GM12878 (cell line): Measurements from ENCODE around the gene PYGB. TPM values are rescaled to one million over a fixed set of nuclear protein-coding genes. Genes with fewer than 3 reads are reported as not detected.

Experiments used
- ATAC-seq: fragments of 200-7000 bp; cut with Tn5 transposase; 3 replicates; pipeline ENCODE4 v1.9.1; 2020; ENCODE audit warnings: mild to moderate bottlenecking, moderate library complexity
- BruUV-seq: library from RNA; stranded (reverse); fragments of 400-500 nt; replicated peaks from 2 replicates; lab custom pipeline; 2021; lab: Mats Ljungman, UMichigan
- CTCF ChIA-PET: fragments of 300-600 bp; sonication (Branson Sonifier 250); formaldehyde crosslinking; extraction: SDS; loops from one replicate; lab custom pipeline; 2021; ENCODE audit warnings: inconsistent platforms; lab: Yijun Ruan, JAX
- POLR2A ChIA-PET: fragments of 350-600 bp; formaldehyde crosslinking; extraction: SDS; loops from one replicate; lab custom pipeline; 2021; ENCODE audit warnings: inconsistent platforms; lab: Charles Lee
- RAD21 ChIA-PET: fragments of 300-600 bp; sonication (Branson Sonifier 250); formaldehyde crosslinking; loops from one replicate; lab custom pipeline; 2023; ENCODE audit warnings: antibody characterized with exemption; ENCODE audit not compliant: unreplicated experiment; lab: Charles Lee
- SMC1A ChIA-PET: fragments of 300-600 bp; sonication (Branson Sonifier 250); formaldehyde crosslinking; loops from one replicate; lab custom pipeline; 2023; ENCODE audit not compliant: unreplicated experiment, uncharacterized antibody; lab: Charles Lee
- DNase-seq: peaks from one replicate; pipeline ENCODE4 v3.0.0-alpha.2; 2011; ENCODE audit warnings: low read depth, low spot score
- FAIRE-seq: peaks from 3 replicates; lab custom pipeline; 2011; peaks lifted over from hg19 to GRCh38; lab: Jason Lieb, UNC
- H2AFZ ChIP-seq: 2 replicates; pipeline ENCODE4 v1.6.0; 2011; ENCODE audit warnings: low read depth, low read length, control low read depth; ENCODE audit not compliant: control insufficient read depth
- H3K27ac ChIP-seq: 2 replicates; pipeline ENCODE4 v1.5.1; 2011; ENCODE audit warnings: control low read depth; ENCODE audit not compliant: control insufficient read depth, insufficient read depth
- H3K27me3 ChIP-seq, 2 experiments: replicated peaks in 1 of 2; 2 replicates each; pipeline versions ENCODE4 v1.6.0 to v1.6.1; 2011; ENCODE audit warnings: low read length in 1 of 2; ENCODE audit not compliant: control insufficient read depth in 2 of 2, insufficient read depth in 2 of 2
- H3K36me3 ChIP-seq, 2 experiments: 2 replicates each; pipeline ENCODE4 v1.5.1; 2011; ENCODE audit warnings: low read length in 1 of 2; ENCODE audit not compliant: control insufficient read depth in 2 of 2, insufficient read depth in 2 of 2
- H3K4me1 ChIP-seq: 2 replicates; pipeline ENCODE4 v1.6.1; 2011; ENCODE audit warnings: mild to moderate bottlenecking, low read length, moderate library complexity, mixed read lengths; ENCODE audit not compliant: control insufficient read depth, insufficient read depth
- H3K4me2 ChIP-seq: 2 replicates; pipeline ENCODE4 v1.6.0; 2011; ENCODE audit warnings: control low read depth; ENCODE audit not compliant: control insufficient read depth, insufficient read depth
- H3K4me3 ChIP-seq: fragments of 200-600 bp; sonication (generic); 2 replicates; pipeline ENCODE4 v1.5.1; 2016
- H3K79me2 ChIP-seq: 2 replicates; pipeline ENCODE4 v1.6.0; 2011; ENCODE audit warnings: low read length; ENCODE audit not compliant: control insufficient read depth, insufficient read depth
- H3K9ac ChIP-seq: 2 replicates; pipeline ENCODE4 v1.8.0; 2011; ENCODE audit warnings: low read length, control low read depth, mixed read lengths; ENCODE audit not compliant: control insufficient read depth, insufficient read depth
- H3K9me3 ChIP-seq: replicated peaks from 3 replicates; pipeline ENCODE4 v1.5.1; 2011; ENCODE audit warnings: mild to moderate bottlenecking, low read length; ENCODE audit not compliant: control insufficient read depth, insufficient read depth
- H4K20me1 ChIP-seq: 2 replicates; pipeline ENCODE4 v1.6.0; 2011; ENCODE audit not compliant: control insufficient read depth, insufficient read depth
- CHD4 ChIP-seq: fragments of 200-600 bp; sonication (generic); IDR thresholded peaks from 2 replicates; pipeline ENCODE4 v1.6.1; 2016; ENCODE audit warnings: mild to moderate bottlenecking
- MXI1 ChIP-seq: fragments of 150-350 bp; IDR thresholded peaks from 2 replicates; pipeline ENCODE4 v1.6.1; 2011; ENCODE audit warnings: low read depth, mild to moderate bottlenecking, inconsistent platforms, low read length, improper control_type of control experiment
- MYC ChIP-seq: IDR thresholded peaks from 2 replicates; pipeline ENCODE4 v1.6.1; 2011; ENCODE audit warnings: mild to moderate bottlenecking, low read length, moderate library complexity, inconsistent platforms; ENCODE audit not compliant: insufficient read depth, insufficient replicate concordance, insufficient read length, severe bottlenecking
- NR2C1 ChIP-seq: fragments of 450-650 bp; IDR thresholded peaks from 2 replicates; pipeline ENCODE4 v1.6.1; 2017; ENCODE audit warnings: antibody characterized with exemption, mild to moderate bottlenecking, moderate library complexity
- RBBP5 ChIP-seq: fragments of 200-600 bp; sonication (generic); conservative IDR thresholded peaks from 2 replicates; pipeline ENCODE4 v1.6.1; 2016
- SRF ChIP-seq, 2 experiments: IDR thresholded peaks; 2 replicates each; pipeline ENCODE4 v1.6.1; 2011; ENCODE audit warnings: low read depth in 2 of 2, low read length in 2 of 2, mild to moderate bottlenecking in 1 of 2, moderate library complexity in 1 of 2
- YBX1 ChIP-seq: fragments of 450-650 bp; IDR thresholded peaks from 2 replicates; pipeline ENCODE4 v1.6.1; 2016; ENCODE audit warnings: antibody characterized with exemption
- ZNF207 ChIP-seq: fragments of 450-650 bp; IDR thresholded peaks from 2 replicates; pipeline ENCODE4 v1.6.1; 2014; ENCODE audit warnings: antibody characterized with exemption, mild to moderate bottlenecking, borderline replicate concordance
- WGBS: methylation state at CpG from one replicate; pipeline ENCODE4 v1.1.6; 2016; ENCODE audit warnings: low lambda C conversion rate; ENCODE audit not compliant: insufficient replicate concordance, insufficient coverage; ENCODE audit errors: missing lambda C conversion rate; 5-methylcytosine and 5-hydroxymethylcytosine counted together
- in situ Hi-C: fragments of 300-500 bp; cut with MboI; formaldehyde crosslinking; loops from 9 replicates; pipeline ENCODE4 v1.14.3; 2018; ENCODE audit warnings: mixed read lengths
- intact Hi-C: fragments of 100-400 bp; cut with micrococcal nuclease; formaldehyde crosslinking; loops from one replicate; pipeline ENCODE4 v1.14.2; 2022; ENCODE audit not compliant: unreplicated experiment
- polyA plus RNA-seq, 11 experiments: library from polyadenylated mRNA; depleted of rRNA in 4 of 11; unstranded in 6 of 11; stranded (reverse) in 5 of 11; fragments of >200 nt; fragmentation: Nextera tagmentation in 4 of 11; fragmentation: Illumina TruSeq in 1 of 11; extraction: Ambion mirVana in 4 of 11; extraction: Trizol in 1 of 11; gene quantifications; 1 replicate in 1 of 11; 2 replicates in 10 of 11; pipeline versions ENCODE4 v1.2.1 to v1.2.3, GENCODE V29; 2011 to 2016; ENCODE audit warnings: inconsistent platforms in 2 of 11, missing spikeins in 2 of 11, low read depth in 1 of 11
- total RNA-seq, 4 experiments: library from RNA; depleted of rRNA in 3 of 4; stranded (reverse); fragments of >200 nt in 3 of 4; fragmentation: Illumina TruSeq in 1 of 4; extraction: Trizol in 1 of 4; gene quantifications; 2 replicates each; pipeline versions ENCODE4 v1.2.1 to v1.2.3, GENCODE V29; 2013 to 2021

The PYGB gene
- total and polyA plus RNA-seq, 10 of the 15 experiments (the other 5 are each of a cell fraction or from before 2014, with no cell fraction given): 0.34 to 33.5 (median 21.8) TPM

GRCh38 chr20:25224941-25225340 is 22.9 kb upstream of the PYGB start:
- H4K20me1 ChIP-seq: no peaks in the 10 kb centered on the region
- H3K4me1 ChIP-seq: no peaks in the 10 kb centered on the region
- H3K79me2 ChIP-seq: no peaks in the 10 kb centered on the region
- ChIA-PET POLR2A (no interaction called here), CTCF (no interaction called here), SMC1A (no interaction called here)
- ATAC-seq: no peak
- FAIRE-seq: no peak
- no peaks in the 10 kb centered on the region for H3K27me3 ChIP-seq
- no peak overlapping the region for H3K9ac ChIP-seq
- H3K9me3 ChIP-seq: no peaks in the 10 kb centered on the region
- DNase-seq: no peak
- intact Hi-C loops: no loop called here
- no peak overlapping the region for H3K4me2 ChIP-seq
- no peaks in the 10 kb centered on the region; a peak in 2 of 4 replicates for H3K36me3 ChIP-seq
- WGBS: 91% methylated on average over 16 of the region's 16 CpGs
- no peak overlapping the region for H3K27ac ChIP-seq
- TF ChIP-seq CHD4 (no peak), RBBP5 (no peak), ZNF207 (no peak), SRF (IDR thresholded peaks at IDR 0.05; ENCODE audit: low read depth in 2 of 2, low read length in 2 of 2) (no peak), YBX1 (no peak), MXI1 (no peak), NR2C1 (no peak), MYC (no peak)
- TF ChIP-seq, all 136 proteins: peak for 0
- Histone ChIP-seq H2AFZ (no peak overlapping the region), H3K4me3 (no peak overlapping the region)
- in situ Hi-C loops: no loop called here
- RAD21 ChIA-PET: no interaction called here
- no TSS peak for BruUV-seq
